Liver (tissue), 3 donors: ENCODE measurements around the gene DPM3.

Experiments
- FOXA1 ChIP-seq: IDR thresholded peaks from 2 replicates; pipeline ENCODE4 v1.6.1; 2016; ENCODE audit warnings: antibody characterized with exemption
- JUND ChIP-seq, 2 donors: IDR thresholded peaks; 2 replicates each; pipeline ENCODE4 v1.6.1; 2016; ENCODE audit warnings: antibody characterized with exemption in 2 of 2
- RAD21 ChIP-seq, 2 donors: IDR thresholded peaks; 2 replicates each; pipeline ENCODE4 v1.6.1; 2016; ENCODE audit warnings: antibody characterized with exemption in 2 of 2, mild to moderate bottlenecking in 2 of 2
- SP1 ChIP-seq: IDR thresholded peaks from 2 replicates; pipeline ENCODE4 v1.6.1; 2018; ENCODE audit warnings: antibody characterized with exemption, mild to moderate bottlenecking
- TAF1 ChIP-seq: conservative IDR thresholded peaks from 2 replicates; pipeline ENCODE4 v1.6.1; 2016; ENCODE audit warnings: antibody characterized with exemption, mild to moderate bottlenecking
- YY1 ChIP-seq: IDR thresholded peaks from 2 replicates; pipeline ENCODE4 v1.6.1; 2016; ENCODE audit warnings: antibody characterized with exemption, mild to moderate bottlenecking
- TF ChIP-seq, protein P1 (sequence below): fragments of 150-350 bp; IDR thresholded peaks from 2 replicates; pipeline ENCODE4 v1.5.1; 2017; ENCODE audit warnings: improper control_type of control experiment, low read depth, low read length; ENCODE audit not compliant: missing input control
- TF ChIP-seq, protein P2 (sequence below): IDR thresholded peaks from 2 replicates; pipeline ENCODE4 v1.6.1; 2016; ENCODE audit warnings: antibody characterized with exemption
- TF ChIP-seq, protein P3 (sequence below): IDR thresholded peaks from 2 replicates; pipeline ENCODE4 v1.6.1; 2016; ENCODE audit warnings: antibody characterized with exemption
- donor health status: healthy.
- donor health status: healthy.

DNA sequence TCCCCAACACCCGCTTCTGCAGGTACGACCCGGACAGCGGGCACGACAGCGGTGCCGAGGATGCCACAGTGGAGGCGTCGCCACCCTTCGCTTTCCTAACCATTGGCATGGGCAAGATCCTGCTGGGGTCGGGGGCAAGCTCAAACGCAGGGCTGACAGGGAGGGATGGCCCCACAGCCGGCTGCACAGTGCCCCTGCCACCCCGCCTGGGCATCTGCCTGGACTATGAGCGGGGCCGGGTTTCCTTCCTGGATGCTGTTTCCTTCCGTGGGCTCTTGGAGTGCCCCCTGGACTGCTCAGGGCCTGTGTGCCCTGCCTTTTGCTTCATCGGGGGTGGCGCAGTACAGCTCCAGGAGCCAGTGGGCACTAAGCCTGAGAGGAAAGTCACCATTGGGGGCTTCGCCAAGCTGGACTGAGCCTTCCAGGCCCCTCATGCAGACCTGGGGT is 43.5 kb upstream of the DPM3 start:
- TF ChIP-seq, protein P1, sequence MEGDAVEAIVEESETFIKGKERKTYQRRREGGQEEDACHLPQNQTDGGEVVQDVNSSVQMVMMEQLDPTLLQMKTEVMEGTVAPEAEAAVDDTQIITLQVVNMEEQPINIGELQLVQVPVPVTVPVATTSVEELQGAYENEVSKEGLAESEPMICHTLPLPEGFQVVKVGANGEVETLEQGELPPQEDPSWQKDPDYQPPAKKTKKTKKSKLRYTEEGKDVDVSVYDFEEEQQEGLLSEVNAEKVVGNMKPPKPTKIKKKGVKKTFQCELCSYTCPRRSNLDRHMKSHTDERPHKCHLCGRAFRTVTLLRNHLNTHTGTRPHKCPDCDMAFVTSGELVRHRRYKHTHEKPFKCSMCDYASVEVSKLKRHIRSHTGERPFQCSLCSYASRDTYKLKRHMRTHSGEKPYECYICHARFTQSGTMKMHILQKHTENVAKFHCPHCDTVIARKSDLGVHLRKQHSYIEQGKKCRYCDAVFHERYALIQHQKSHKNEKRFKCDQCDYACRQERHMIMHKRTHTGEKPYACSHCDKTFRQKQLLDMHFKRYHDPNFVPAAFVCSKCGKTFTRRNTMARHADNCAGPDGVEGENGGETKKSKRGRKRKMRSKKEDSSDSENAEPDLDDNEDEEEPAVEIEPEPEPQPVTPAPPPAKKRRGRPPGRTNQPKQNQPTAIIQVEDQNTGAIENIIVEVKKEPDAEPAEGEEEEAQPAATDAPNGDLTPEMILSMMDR = no peak
- TF ChIP-seq TAF1 (no peak), FOXA1 (no peak), RAD21 (IDR thresholded peaks at IDR 0.05) (no peak), YY1 (no peak), SP1 (no peak), JUND (IDR thresholded peaks at IDR 0.05) (no peak)
- TF ChIP-seq, protein P2, sequence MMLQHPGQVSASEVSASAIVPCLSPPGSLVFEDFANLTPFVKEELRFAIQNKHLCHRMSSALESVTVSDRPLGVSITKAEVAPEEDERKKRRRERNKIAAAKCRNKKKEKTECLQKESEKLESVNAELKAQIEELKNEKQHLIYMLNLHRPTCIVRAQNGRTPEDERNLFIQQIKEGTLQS = no peak
- TF ChIP-seq, protein P3, sequence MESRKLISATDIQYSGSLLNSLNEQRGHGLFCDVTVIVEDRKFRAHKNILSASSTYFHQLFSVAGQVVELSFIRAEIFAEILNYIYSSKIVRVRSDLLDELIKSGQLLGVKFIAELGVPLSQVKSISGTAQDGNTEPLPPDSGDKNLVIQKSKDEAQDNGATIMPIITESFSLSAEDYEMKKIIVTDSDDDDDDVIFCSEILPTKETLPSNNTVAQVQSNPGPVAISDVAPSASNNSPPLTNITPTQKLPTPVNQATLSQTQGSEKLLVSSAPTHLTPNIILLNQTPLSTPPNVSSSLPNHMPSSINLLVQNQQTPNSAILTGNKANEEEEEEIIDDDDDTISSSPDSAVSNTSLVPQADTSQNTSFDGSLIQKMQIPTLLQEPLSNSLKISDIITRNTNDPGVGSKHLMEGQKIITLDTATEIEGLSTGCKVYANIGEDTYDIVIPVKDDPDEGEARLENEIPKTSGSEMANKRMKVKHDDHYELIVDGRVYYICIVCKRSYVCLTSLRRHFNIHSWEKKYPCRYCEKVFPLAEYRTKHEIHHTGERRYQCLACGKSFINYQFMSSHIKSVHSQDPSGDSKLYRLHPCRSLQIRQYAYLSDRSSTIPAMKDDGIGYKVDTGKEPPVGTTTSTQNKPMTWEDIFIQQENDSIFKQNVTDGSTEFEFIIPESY = no peak
